ENCODE measurements around the gene EFTUD2.
A peak's percentile ranks its signal among the peaks of the same experiment; 100 is the strongest.

EFTUD2 gene

GRCh38 chr17:44832805-44833204, 66.4 kb downstream of the EFTUD2 start:
- peak; percentile 9 for TF ChIP-seq CTCF (conservative IDR thresholded peaks at IDR 0.05; ENCODE audit: low read depth, low read length)
- no peak overlapping the region for H3K4me3 ChIP-seq (ENCODE audit: low read depth, low read length)

GRCh38 chr17:44831371-44831770, 67.9 kb downstream of the EFTUD2 start:
- DNase-seq (ENCODE audit: low read depth) = no peak
- H3K4me3 ChIP-seq (ENCODE audit: low read depth, low read length) = no peak overlapping the region
- TF ChIP-seq CTCF (conservative IDR thresholded peaks at IDR 0.05; ENCODE audit: low read depth, low read length) = no peak

More at GRCh38 chr17:44832805-44833204, 66.4 kb downstream of the EFTUD2 start:
- DNase-seq (ENCODE audit: low read depth) = no peak

- no peak for TF ChIP-seq CTCF (conservative IDR thresholded peaks at IDR 0.05; ENCODE audit: low read depth, low read length)
- peak overlapping the region; percentile 76 for H3K4me3 ChIP-seq (ENCODE audit: low read depth, low read length)
- DNase-seq (ENCODE audit: low read depth) = peak; percentile 50
Measured at GRCh38 chr17:44830359-44831288, 68.6 kb downstream of the EFTUD2 start.

GRCh38 chr17:44829523-44830358, 69.5 kb downstream of the EFTUD2 start, which contains the start of gene GJC1:
Gene GJC1 (minus strand): TSS chr17:44830287. CDS start chr17:44805817, 24,470 bp downstream.
- peak within 1 kb of the TSS; percentile 76 for H3K4me3 ChIP-seq (ENCODE audit: low read depth, low read length)
- DNase-seq (ENCODE audit: low read depth) = no peak
- TF ChIP-seq CTCF (conservative IDR thresholded peaks at IDR 0.05; ENCODE audit: low read depth, low read length) = no peak

GRCh38 chr17:44828919-44829522, 70.2 kb downstream of the EFTUD2 start:
- TF ChIP-seq CTCF (conservative IDR thresholded peaks at IDR 0.05; ENCODE audit: low read depth, low read length) = no peak
- peak overlapping the region; percentile 76 for H3K4me3 ChIP-seq (ENCODE audit: low read depth, low read length)
- DNase-seq (ENCODE audit: low read depth) = peak; percentile 48

GRCh38 chr17:44827863-44828262, 71.4 kb downstream of the EFTUD2 start:
- no peak for TF ChIP-seq CTCF (conservative IDR thresholded peaks at IDR 0.05; ENCODE audit: low read depth, low read length)
- no peak for DNase-seq (ENCODE audit: low read depth)
- H3K4me3 ChIP-seq (ENCODE audit: low read depth, low read length) = no peak overlapping the region

All from choroid plexus epithelial cell (primary cell).